HG03097 (cell line): ENCODE measurements around the gene PPP6R2.
"Not testable (repeated sequence)": the region's sequence is repeated elsewhere in the genome, so short reads cannot be mapped to it uniquely, and the experiment has no call there.

Experiments
- ATAC-seq: cut with Tn5 transposase; IDR thresholded peaks from one replicate; pipeline ENCODE4 v1.9.1; 2021; ENCODE audit not compliant: unreplicated experiment, low FRiP score

The PPP6R2 gene

DNA sequence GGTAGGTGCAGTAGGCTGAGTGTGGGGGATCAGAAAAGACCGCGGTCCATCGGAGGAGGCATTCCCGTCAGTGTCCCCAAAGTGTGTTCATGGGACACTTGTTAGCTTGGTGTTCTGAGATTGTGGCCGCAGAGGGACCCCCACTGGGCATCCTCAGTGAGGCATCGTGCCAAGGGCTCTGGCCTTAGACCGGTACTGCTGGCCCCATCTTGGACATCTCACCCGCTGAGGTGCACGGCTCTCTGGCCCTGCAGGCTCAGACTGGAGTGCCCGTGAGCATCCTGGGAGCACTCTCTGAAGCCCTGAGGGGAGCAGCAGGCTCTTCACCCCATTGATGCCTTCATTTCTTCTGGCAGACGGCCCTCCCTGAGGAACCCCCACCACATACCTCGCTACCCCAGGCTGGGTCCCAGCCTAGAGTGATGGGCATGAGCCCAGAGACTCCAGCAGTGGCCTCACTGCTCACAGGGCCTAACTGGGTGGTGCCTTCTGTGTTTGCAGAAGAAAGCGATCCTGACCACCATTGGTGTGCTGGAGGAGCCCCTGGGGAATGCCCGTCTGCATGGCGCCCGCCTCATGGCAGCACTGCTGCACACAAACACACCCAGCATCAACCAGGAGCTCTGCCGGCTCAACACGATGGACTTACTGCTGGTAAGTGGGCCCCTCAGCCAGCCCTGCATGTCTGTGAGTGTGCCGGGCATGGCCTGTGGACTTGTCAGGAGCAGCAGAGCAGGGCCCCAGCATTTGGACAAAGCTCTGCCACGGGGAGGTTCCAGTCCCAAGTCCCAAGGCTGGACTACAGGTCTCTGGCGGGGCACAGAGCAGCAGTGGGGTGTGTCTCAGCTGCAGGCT lies 80.1 kb downstream of the PPP6R2 start:
- no peak for ATAC-seq

DNA sequence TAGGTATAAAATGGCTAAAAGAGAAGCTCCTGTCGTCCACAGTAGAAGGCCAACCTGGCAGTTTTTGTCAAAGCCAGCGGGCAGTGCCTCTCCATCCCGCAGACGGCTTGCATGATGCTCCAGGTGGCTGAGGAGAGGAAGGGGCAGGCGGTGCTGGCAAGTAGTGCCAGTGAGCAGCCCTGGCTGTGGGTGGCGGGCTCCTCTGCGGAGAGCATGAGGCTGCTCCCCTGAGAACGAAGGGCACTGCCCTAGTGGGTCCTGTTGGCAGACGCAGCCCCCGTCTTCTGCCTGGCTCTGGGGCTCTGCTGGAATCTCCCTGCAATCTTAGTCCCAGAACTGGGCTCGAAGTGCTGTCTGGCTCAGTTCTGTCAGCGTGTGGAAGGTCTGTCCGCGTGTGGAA lies 80.8 kb downstream of the PPP6R2 start:
- no peak for ATAC-seq

DNA sequence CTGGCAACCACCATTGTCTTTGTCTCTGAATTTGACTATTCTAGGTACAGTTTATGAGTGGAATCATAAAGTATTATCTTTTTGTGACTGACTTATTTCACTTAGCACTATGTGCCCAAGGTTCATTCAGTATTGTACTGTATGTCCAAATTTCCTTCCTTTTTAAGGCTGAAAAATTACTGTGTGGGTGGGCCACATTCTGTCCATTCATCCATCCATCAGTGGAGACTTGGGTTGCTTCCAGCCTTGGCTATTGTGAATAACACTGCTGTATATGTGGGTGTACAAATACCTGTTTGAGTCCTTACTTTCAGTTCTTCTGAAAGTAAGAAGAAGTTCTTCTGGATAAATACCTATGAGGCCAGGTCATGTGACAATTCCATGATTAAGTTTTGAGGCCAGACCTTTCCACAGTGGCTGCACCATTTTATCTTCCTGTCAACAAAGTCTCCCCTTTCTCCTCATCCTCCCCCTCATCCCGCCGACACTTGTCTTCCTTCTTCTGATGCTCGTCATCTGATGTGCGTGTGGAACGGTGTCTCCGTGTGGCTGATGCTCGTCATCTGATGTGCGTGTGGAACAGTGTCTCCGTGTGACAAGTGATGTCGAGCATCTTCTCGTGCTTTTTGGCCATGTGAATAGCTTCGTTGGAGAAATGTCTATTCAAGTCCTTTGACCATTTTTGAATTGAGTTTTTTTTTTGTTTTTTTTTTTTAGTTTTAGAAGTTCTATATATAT lies 82.2 kb downstream of the PPP6R2 start:
- no peak for ATAC-seq

DNA sequence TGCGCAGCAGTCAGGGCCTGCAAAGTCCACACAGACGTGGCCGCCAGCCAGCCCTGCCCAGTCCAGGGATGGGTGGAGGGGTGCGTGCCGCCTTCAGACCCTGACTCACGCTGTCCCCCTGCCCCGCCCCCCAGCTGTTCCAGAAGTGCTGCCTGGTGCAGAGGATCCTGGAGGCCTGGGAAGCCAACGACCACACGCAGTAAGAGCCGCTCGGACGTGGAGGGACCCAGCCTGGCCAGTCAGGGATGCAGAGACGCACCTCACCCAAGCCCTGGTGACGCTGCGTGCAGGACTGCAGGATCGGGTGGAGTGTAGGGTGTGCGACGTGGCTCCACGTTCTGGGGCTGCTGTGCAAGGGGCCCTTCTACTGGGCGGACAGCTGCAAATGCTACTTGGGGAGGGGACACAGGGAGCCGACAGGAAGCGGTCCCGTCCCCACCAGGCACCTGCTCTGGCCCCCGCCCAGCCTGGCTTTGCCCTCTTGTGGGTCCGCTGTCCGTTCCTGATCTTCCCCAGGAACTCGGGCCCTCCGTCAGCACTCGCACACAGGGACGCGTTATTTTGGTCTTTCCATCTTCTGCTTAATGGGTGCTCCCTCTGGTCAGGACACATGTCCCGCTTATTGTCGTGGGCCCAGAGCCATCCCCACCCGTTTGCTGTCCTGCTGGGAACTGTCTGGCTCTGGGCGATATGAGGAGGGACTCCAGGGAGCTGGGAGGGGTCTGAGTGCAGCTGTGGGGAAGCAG lies 89.2 kb downstream of the PPP6R2 start:
- ATAC-seq, result no peak

DNA sequence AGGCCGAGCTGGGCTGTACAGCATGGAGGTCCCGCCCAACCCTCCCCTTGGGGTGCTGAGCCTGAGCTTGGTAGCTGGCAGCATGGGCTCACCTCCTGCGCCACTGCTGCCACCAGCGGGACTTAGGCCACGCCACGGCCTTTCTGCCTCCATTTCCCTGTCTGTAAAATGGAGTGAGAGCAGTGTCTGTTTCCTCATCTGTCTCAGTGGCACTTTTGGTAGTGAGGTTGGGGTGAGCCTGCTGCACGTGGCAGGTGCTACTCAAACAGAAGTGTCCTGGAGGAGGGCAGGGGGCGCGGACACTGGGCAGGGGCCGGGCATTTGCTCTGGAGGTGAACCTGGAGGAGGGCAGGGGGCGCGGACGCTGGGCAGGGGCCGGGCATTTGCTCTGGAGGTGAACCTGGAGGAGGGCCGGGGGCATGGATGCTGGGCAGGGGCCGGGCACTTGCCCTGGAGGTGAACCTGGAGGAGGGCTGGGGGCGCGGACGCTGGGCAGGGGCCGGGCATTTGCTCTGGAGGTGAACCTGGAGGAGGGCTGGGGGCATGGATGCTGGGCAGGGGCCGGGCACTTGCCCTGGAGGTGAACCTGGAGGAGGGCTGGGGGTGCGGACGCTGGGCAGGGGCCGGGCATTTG lies 89.9 kb downstream of the PPP6R2 start:
- ATAC-seq, result not testable (repeated sequence)

DNA sequence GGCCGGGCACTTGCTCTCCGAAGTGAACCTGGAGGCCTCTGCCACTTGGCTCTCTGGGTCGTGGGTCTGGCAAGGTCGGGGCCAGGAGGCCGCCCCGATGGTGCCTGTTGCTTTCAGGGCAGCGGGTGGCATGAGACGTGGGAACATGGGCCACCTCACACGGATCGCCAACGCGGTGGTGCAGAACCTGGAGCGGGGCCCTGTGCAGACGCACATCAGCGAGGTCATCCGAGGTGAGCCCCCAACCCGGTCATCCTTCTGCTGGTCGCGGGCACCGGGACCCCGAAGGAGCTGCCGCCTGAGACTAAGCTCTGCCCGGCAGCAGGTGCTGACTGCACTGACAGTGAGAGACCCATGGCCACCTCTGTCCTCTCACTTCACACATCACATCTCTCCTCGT lies 91.7 kb downstream of the PPP6R2 start:
- ATAC-seq, result no peak

DNA sequence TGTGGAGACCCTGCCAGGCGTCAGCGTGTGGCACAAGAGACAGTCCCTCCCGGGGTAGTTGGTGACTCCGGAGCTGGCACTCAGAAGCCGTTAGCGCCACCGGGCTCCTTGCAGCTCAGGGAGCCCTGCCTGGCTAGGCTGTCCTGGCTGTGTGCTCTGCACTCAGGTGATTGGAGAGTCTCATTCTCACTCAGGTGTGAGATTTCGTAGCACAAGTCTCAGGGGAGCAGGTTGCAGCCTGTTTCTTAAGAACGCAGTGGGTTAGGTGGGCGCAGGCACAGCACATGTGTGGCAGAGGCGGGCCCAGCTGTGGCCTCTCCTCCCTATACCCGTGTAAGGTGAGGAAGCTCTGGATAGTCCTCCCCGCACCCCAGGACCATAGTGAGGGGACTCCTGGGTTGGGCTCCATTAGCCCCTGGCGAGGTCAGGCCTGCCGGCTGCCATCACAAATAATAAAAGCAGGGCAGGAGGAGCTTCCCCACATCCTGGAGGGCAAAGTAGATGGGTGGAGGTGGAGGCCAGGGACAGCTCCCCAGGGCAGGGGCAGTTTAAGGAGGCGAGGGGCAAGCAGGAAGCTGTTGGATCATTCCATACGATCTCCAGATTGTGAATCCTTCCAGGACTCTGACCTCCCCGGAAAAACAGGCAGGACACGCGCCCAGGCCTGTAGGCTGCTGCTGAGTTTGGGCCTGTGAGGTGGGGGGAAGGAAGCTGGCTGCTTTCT lies 92.3 kb downstream of the PPP6R2 start:
- ATAC-seq, result no peak

DNA sequence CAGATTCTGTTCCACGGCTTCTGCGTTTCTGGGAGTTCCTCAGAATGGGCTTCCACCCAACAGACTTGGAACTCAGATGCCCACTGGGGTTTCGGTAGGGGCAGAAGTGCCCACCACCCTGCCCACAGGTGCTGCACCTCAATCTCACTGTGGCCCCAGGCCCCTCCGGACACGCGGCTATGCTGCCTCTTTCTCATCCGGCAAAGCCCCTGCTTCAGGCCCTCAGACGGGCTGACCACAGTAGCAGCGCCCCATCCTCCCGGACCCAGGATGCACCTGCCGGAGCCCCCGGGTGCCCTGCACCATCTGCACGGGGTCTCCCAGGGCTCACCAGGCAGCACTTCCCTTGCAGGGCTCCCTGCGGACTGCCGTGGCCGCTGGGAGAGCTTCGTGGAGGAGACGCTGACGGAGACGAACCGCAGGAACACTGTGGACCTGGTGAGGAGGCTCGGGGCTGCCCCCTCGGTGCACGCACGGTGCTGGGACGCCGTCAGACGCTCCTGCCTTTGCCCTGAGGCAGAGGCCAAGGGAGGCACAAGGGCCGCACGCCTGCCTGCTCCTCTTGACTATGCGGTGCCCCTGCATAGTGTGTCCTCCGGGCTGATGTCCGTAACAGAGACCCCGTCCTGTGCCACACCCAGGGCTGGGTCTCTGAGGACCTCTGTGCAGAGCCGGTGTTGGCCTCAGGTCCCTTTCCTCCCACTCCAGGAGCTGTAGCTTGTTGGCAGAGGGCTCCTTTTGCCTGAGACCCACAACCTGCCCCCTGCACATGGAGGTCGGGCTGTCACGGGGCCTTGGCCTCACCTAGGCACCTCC lies 93.1 kb downstream of the PPP6R2 start:
- no peak for ATAC-seq

DNA sequence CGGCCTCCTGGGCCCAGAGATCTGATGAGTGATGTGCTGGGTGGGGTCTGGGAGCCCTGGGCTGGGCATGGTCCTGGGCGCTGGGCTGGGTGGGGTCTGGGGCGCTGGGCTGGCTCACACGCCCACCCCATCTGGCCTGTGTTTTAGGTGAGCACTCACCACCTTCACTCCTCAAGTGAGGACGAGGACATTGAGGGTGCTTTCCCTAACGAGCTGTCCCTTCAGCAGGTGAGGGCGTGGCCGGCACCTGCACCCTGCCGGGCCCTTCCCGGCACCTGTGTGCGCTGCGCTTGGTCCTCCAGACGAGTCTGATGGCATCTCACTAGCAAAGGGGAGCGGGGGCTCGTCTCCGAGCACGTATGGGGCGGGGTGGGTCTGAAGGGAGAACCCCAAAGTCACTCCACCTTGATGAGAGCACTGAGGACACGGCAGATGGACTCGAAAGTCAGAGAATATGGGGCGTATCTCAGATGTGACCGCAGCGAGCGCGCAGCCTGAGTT lies 93.8 kb downstream of the PPP6R2 start:
- no peak for ATAC-seq

DNA sequence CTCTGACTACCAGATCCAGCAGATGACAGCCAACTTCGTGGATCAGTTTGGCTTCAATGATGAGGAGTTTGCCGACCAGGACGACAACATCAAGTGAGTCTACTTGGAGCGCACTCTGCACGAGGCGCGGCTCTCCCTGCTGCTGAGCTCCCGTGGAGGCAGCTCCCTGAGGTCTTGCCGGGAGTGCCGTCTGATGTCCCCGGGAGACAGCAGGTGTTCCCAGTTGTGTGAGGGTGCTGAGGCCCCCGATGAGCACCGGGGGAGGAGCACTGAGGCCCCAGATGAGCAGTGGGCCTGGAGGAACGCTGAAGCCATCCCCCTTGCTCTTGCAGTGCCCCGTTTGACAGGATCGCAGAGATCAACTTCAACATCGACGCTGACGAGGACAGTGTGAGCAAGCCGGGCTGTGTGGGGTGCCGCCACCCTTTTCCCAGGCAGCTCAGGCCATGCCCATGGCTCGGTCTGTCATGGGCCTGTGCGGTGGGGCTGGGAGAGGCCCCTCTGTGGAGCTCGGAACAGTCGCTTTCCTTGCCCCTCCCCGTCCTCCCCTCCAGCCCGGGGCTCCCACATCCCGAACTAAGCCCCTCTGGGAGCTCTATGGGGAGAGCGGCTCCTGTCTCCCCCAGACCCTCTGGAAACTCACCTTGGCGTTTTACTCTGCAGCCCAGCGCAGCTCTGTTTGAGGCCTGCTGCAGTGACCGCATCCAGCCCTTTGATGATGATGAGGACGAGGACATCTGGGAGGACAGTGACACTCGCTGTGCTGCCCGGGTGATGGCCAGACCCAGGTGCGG lies 94.6 kb downstream of the PPP6R2 start:
- ATAC-seq, result no peak

DNA sequence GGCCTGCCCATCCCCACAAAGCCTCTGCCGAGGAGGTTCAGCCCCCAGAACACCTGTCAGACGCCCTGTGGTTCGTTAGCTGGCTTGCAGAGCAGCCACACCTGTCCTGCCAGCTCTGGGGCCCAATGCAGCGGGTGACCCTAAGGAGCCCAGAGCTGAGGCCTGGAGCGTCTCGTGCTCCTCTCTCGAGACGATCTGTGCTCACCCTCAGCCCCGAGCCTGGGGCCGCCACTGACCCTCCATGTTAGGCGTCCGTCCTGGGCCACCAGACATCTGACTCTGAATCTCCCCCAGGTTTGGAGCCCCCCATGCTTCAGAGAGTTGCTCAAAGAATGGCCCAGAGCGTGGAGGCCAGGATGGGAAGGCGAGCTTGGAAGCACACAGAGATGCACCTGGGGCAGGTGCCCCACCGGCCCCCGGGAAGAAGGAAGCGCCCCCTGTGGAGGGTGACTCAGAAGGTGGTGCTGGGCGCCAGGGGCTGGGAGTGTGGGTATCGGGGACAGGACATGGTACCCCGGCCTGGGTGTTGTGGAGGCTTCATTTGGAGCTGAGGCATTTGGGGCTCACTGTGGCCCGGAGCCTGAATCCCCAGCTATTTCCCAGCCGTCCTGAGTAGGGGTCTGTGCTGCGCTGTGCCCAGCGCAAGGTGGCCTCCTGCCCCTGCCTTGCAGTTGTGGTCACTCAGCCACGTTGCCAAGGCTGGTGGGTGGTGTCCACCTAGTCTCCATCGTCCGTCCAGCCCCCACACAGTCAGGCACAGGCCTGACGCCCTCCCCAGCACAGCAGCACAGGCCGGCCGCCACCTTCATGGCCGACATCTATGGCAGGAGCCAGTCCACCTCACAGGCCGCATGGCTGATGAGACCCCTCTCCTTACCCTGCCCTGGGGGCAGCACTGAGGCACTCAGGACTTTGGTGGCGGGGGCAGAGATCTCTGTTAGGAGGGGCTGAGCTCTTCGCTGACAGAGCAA lies 95.5 kb downstream of the PPP6R2 start:
- no peak for ATAC-seq

DNA sequence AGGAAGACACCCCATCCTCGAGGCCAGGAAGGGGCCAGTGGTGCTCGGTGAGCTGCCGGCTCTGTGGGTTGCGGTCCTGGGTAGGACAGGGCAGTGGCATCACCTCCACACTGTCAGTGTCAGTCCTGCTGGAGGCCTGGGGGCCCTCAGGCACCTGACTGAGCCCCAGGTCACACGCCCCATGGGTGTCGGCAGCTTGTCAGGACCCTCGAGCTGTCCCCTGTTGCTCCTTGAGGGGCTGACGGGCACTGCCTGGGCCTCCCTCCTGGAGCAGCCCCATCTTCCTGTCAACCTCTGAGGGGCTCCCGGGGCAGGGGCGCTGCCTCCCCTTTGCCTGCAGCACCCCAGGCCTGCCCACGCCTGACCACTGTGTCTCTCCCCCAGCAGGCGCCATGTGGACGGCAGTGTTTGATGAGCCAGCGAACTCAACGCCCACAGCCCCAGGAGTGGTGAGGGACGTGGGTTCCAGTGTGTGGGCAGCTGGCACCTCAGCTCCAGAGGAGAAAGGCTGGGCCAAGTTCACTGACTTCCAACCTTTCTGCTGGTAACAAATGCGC lies 96.3 kb downstream of the PPP6R2 start:
- no peak for ATAC-seq

DNA sequence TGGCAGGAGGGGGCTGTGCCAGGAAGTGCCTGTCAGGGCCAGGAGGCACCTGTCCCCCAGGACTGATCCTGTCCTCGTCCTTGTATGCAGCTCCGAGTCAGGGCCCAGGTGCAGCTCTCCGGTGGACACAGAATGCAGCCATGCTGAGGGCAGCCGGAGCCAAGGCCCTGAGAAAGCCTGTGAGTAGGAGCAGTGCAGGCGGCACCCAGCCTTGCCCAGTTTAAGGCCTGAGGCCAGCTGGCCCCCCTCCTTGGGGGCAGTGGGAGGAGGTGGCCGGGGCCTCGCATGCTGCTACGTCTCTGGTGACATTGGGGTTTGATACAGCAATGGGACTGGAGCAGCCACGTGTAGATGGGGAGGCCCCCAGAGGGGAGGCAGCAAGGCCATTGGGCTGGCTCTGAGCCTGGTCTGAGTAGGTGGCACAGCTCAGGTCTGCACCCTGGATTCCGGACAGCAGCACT lies 96.8 kb downstream of the PPP6R2 start:
- no peak for ATAC-seq

DNA sequence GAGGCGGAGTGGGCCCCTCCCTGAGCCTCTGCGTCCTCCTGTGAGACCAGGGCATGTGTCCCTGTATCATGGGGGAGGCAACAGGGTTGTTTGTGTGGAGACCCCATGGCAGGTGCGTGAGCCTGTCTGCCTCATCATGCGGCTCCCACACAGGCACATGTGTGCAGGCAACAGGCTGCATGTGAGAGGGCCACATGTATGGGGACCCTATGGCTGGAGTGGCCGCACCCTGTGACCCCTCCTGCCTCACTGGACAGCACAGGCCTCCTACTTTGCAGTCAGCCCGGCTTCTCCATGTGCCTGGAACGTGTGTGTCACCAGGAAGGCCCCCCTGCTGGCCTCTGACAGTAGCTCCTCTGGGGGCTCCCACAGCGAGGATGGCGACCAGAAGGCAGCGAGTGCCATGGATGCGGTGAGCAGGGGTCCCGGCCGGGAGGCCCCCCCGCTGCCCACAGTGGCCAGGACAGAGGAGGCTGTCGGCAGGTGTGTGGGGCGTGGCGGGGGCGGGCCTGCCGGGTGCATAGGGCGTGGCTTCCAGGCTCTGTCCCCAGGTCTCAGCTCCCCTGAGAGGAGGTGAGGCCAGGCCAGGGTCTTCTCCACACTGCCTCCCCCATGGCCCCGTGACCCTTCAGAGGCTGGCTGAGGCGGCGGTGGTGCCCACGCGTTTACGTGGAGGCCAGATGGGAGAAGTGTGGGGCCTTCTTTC lies 97.6 kb downstream of the PPP6R2 start:
- no peak for ATAC-seq

DNA sequence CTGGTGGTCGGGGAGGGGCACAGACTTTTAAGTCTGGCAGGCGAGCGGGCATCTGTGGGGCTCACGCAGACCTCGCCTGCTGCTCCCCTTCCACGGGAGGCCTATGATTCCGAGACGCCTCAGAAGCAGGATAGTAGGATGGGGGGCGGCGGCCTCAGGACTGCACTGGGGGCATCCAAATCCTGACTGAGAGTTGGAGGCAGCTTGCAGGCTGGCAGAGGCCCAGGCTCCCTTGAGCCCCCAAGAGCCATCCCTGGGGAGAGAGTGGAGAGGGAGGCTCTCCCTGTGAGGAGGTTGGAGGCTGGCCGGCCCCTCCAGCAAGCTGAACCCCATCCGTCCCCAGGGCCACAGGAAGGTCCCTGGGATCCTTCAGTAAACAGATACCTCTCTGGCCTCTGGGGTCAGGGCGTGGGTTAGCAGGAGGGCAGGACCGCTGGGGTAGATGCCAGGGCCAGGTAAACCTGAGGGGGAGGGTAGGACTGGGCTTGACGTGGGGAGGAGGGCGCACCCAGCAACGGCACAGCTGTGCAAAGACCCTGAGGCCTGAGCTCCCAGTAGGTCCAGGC lies 98.4 kb downstream of the PPP6R2 start:
- ATAC-seq, result no peak

DNA sequence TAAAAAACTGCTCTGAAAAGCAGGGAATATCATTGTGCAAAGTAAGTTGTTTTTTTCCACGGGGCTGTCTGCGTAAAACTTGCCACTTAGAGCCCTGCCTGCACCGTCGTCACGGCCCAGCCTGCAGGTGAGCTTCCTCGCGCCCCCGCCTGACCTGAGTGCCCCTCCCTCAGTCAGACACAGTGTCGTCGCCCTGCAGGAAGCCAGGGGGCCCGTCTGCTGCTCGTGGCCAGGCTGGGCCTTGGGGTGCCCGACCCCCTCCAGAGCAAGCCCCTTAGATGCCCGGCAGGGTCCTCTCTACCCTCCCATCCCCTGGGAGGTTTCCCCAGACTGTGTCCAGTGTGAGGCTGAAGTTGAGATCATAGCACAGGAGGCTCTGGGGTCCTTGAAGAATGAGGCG lies 100.1 kb downstream of the PPP6R2 start:
- ATAC-seq, result no peak
